ENCODE results near the gene COL5A1.

DNA sequence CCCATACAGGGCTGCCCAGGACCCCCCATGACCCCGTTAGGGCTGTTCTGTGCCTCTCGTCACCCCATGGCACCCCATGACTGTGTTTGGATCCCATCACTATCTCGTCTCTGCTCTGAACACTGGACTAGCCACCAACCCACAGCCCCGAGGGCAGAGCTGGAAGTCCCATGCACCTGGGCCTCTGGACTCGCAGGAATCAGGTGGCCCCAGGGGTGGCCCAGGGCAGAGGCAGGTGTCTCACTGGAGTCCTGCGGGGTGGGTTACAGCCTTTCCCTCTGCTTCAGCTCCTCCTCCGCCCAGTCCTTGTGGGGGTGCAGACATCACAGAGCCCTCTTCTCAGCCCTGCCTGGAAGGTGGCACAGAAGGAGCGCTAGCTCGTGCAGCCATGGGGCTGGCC lies 79.7 kb downstream of the COL5A1 start:
- TF ChIP-seq, protein P1, sequence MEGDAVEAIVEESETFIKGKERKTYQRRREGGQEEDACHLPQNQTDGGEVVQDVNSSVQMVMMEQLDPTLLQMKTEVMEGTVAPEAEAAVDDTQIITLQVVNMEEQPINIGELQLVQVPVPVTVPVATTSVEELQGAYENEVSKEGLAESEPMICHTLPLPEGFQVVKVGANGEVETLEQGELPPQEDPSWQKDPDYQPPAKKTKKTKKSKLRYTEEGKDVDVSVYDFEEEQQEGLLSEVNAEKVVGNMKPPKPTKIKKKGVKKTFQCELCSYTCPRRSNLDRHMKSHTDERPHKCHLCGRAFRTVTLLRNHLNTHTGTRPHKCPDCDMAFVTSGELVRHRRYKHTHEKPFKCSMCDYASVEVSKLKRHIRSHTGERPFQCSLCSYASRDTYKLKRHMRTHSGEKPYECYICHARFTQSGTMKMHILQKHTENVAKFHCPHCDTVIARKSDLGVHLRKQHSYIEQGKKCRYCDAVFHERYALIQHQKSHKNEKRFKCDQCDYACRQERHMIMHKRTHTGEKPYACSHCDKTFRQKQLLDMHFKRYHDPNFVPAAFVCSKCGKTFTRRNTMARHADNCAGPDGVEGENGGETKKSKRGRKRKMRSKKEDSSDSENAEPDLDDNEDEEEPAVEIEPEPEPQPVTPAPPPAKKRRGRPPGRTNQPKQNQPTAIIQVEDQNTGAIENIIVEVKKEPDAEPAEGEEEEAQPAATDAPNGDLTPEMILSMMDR (IDR thresholded peaks at IDR 0.05) = no peak
- no peak for TF ChIP-seq POLR2A (IDR thresholded peaks at IDR 0.05)

Measured in upper lobe of left lung (tissue), 4 donors.